Kidney glomerular epithelial cell (primary cell): ENCODE measurements around the gene CCDC171.
A peak's percentile ranks its signal among the peaks of the same experiment; 100 is the strongest.

Experiments used
- DNase-seq: peaks from one replicate; lab custom pipeline; 2025; lab: John Stamatoyannopoulos, UW

The CCDC171 gene

GRCh38 chr9:15882883-15883282 lies 330.0 kb downstream of the CCDC171 start:
- DNase-seq: no peak

GRCh38 chr9:15885464-15885863 lies 332.6 kb downstream of the CCDC171 start:
- no peak for DNase-seq

DNA sequence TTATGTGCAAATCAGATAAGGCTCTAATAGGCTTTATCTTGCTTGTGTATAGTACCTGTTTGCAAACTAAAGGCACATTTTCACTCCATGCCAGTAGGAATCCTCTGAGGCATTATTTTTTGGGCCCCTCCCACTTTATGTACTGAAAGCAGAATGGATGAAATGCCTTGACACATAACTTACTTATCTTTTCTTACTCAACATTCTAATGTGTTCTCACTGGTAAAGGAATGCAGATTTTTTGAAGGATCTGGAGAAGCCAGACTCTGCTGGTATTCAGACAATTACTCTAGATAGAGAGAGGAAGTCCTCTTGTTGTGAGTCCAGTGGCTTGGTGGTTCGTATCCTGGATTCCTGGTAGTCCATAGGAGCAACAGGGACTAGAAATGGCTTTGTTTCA lies 336.7 kb downstream of the CCDC171 start:
- DNase-seq: no peak

DNA sequence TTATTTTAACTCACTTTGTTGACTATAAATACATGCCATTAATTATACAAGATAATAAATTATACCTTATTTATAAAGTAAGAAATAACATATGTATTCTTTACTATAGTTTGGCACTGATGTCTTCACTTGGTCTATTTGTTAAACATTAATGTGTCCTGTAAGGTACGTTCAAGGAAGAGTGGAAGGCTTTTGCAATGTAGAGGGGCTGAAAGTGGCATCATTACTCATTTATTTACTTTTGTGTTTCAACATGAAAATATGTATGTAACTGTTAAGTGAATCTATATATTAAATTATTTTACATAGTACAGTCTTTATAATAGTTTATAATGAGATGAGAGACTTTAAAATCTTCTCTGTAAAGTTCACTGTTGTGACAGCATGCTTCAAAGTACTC lies 348.7 kb downstream of the CCDC171 start:
- no peak for DNase-seq

GRCh38 chr9:15909297-15909696 lies 356.5 kb downstream of the CCDC171 start:
- no peak for DNase-seq

DNA sequence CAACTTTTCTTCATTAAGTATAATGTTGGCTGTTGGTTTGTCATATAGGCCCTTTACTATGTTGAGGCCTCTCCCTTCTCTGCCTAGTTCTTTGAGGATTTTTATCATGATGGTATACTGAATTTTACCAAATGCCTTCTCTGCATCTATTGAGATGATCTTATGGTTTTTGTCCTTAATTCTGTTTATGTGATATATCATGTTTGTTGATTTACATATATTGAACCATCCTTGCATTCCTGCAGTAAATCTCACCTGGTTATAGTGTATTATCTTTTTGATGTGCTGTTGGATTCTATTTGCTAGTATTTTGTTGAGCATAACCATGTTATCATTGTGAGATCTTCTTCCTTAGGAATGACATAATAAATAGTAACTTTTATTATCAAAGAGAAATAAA lies 362.9 kb downstream of the CCDC171 start:
- no peak for DNase-seq

GRCh38 chr9:15927161-15927560 lies 374.3 kb downstream of the CCDC171 start:
- DNase-seq: no peak

GRCh38 chr9:15935661-15936305 lies 382.9 kb downstream of the CCDC171 start:
- DNase-seq: no peak

DNA sequence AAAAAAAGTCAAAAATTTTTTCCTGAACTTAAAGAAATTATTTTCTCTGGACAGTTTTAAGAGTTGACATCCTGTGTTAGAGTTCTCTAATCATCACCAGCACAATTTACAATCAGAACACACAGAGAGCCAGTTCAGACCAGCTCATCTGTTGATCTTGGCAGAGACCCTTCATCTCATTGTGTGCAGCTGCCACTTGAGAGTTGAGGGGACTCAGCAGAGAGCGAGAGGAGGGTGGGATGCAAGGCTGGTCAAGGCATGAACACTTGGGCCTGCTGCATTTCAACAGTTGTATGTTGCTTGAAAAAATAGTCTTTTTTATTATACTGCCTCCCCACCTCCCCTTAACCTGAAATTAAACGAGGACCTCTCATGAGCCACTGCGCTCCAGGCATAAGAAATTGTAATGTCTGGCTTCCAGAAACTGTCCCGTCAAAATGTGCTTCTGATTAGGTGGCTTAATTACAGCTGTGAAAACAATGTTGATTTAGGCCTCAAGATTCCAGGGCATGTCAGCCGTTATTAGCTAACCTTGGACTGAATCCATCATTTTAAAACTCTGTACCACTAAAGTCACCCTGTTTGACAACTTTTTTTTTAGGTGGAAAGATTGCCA lies 383.6 kb downstream of the CCDC171 start:
- no peak for DNase-seq

- no peak for DNase-seq
These were observed 390.1 kb downstream of the CCDC171 start for GRCh38 chr9:15942831-15943424.

DNA sequence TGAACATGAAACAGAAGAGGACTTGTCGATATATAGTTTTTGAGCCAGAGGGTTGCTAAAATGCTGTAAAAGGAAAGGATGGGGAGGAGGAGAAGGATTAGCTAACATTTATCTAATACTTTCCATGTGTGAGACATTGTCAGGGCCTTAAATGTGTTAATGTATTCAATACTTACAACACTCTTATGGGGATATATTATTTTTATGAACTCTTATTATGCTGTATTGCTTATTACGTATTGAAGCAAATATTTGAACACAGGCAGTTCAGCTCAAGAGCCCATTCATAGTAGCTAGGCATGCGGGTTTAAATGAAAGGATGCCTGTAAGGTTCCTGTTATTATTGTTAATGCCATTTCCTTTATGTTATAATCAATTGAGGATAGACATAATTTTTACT lies 391.5 kb downstream of the CCDC171 start:
- DNase-seq: no peak

DNA sequence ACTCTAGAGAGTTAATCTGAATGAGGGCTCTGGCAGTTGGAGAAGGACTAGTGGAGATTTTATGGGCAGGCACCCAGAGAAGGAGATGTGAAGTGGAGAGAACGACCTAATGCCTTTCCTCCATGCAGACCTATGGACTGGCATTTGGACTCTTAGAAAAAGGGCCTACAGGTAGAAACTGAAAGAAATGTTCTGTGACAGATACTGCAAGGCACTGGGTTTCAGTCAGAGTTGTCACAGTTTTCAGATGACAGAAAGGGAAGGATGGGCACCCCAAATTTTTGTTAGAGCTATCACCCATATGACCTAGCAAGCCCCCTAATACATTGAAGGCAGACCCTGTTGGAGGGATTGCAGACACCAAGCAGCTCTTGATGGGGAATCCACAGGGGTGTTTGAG lies 406.8 kb downstream of the CCDC171 start:
- no peak for DNase-seq

DNA sequence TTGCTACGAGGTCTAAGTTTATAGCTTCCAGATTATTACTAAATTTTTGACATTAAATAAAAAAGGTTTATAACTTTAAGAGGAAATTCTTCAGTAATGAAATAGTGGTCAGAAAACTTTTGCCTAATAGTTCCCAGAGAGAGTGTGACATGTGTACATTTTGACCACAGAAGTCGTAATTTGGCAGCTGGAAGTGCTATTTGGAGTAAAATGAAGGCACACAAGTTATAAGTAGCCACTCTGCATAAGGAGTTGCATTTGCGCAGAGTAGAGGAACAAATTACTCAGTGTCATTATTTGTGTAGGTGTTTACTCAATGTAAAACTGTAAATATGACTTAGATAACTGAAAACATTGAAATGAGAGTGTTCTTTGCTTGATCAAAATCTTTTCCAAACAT lies 408.4 kb downstream of the CCDC171 start:
- no peak for DNase-seq

- DNase-seq: no peak
These were observed 412.5 kb downstream of the CCDC171 start for GRCh38 chr9:15965246-15965745.

DNA sequence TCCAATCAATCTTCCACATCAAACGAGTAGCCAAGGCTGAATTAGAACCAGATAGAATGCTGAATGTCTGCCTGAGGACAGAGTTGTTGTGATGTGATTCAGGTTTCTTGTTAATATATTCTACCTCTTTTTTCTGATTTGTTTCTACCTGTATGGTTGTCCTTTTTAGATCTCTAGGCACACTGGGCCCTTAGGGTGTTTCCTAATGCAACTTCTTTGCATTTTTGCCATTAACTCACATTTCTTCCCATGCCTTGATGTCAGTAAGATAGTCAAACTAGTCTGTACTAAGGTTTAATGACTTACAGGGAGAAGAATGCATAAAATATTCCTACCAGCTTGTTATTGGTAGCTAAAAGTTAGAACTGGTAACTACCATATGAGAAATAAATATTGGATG lies 413.6 kb downstream of the CCDC171 start:
- DNase-seq: no peak

- no peak for DNase-seq
These were observed 414.2 kb downstream of the CCDC171 start for GRCh38 chr9:15967068-15967467.

GRCh38 chr9:15972760-15973159 lies 419.9 kb downstream of the CCDC171 start:
- no peak for DNase-seq

- DNase-seq: no peak
These were observed 422.4 kb downstream of the CCDC171 start for GRCh38 chr9:15975101-15975778.

DNA sequence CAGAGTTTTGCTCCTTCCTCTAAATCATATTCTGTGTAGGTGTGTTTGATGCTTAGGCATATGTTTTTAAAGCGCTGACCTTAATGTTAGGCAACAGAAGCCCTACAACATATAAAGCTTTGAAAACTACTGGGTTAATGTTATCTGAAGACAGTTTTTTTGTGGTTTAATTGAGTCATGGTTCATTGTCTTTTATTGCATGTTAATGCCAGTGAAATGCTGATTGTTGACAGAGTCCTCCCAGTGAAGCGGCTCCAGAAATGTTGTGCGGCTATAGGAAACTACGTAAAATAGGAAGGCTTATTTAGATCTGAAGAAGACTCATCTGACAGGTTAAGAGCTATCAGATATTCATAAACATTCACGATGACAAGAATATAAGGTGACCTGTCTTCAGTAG lies 424.6 kb downstream of the CCDC171 start:
- DNase-seq: peak; percentile 60

GRCh38 chr9:15982182-15982581 lies 429.3 kb downstream of the CCDC171 start:
- DNase-seq: no peak

- DNase-seq: peak; percentile 89
These were observed 446.8 kb downstream of the CCDC171 start for GRCh38 chr9:15999422-16000339.

DNA sequence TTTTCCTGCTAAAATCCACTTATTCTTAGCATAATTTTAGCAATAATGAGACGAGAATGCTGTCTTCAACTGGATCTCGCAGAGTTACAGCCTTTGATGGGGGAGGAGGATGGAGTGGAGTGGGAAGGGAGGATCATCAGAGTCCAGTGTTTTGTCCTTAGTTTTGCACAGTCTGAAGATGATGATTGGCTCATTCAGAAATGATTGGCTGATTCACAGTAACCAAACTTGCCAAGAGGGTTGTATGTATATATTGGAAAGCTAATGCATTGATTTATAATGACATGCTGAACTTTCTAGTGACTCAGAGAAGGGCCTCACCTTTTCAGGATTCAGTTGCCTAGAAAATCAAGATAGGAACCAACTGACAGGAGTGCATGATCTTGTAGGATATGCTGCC lies 448.0 kb downstream of the CCDC171 start:
- no peak for DNase-seq
